ENCODE data around the gene SLC22A31.

GRCh38 chr16:89166696-89167424 is 33.5 kb downstream of the SLC22A31 start:
- TF ChIP-seq EZH2phosphoT487 (IDR thresholded peaks at IDR 0.05; ENCODE audit: insufficient read depth, low read depth) (no peak), EZH2 (IDR thresholded peaks at IDR 0.05; ENCODE audit: insufficient read depth, poor library complexity, severe bottlenecking) (no peak)

Data from GM23248 (cell line).